Thoracic aorta (tissue), 2 donors: Measurements from ENCODE around the gene GFOD2. TPM values are rescaled to one million over a fixed set of nuclear protein-coding genes. Genes with fewer than 3 reads are reported as not detected.

Experiments
- ATAC-seq: fragments of 150-250 bp; one replicate; pipeline ENCODE4 v1.8.0; 2017; ENCODE audit warnings: low read depth; ENCODE audit not compliant: insufficient number of reproducible peaks, low FRiP score
- DNase-seq: peaks from one replicate; pipeline ENCODE4 v3.0.0-alpha.2; 2020; ENCODE audit warnings: low spot score
- H3K27ac ChIP-seq, 2 donors: fragments of 200-600 bp; sonication (generic); 1 replicate in 1 of 2; 2 replicates in 1 of 2; pipeline ENCODE4 v1.5.1; 2016; ENCODE audit warnings: mild to moderate bottlenecking in 2 of 2, moderate library complexity in 2 of 2
- H3K27me3 ChIP-seq: fragments of 200-600 bp; sonication (generic); replicated peaks from 2 replicates; pipeline ENCODE4 v1.6.0; 2016; ENCODE audit warnings: mild to moderate bottlenecking; ENCODE audit not compliant: insufficient read depth
- H3K36me3 ChIP-seq: fragments of 200-600 bp; sonication (generic); one replicate; pipeline ENCODE4 v1.5.1; 2016
- H3K4me1 ChIP-seq, 2 donors: fragments of 200-600 bp; sonication (generic); 1 replicate in 1 of 2; 2 replicates in 1 of 2; pipeline versions ENCODE4 v1.5.1 to v1.6.0; 2016; ENCODE audit warnings: low read depth in 2 of 2, mild to moderate bottlenecking in 1 of 2; ENCODE audit not compliant: control insufficient read depth in 1 of 2
- H3K4me3 ChIP-seq: fragments of 200-600 bp; sonication (generic); 2 replicates; pipeline ENCODE4 v1.5.1; 2016; ENCODE audit warnings: mild to moderate bottlenecking
- H3K9me3 ChIP-seq: fragments of 200-600 bp; sonication (generic); 2 replicates; pipeline ENCODE4 v1.5.1; 2016
- total RNA-seq, 2 donors: library from RNA; depleted of rRNA; stranded (reverse); fragments of >200 nt; gene quantifications; one replicate each; pipeline versions ENCODE4 v1.1.0 to v1.2.3, GENCODE V29; 2016
- TF ChIP-seq, protein P1 (sequence below): fragments of 200-600 bp; sonication (generic); IDR thresholded peaks from one replicate; pipeline ENCODE4 v1.5.1; 2019; ENCODE audit warnings: antibody characterized with exemption

GFOD2 gene
- total RNA-seq, 2 donors from 2014 or later, result 13.3 to 19.2 TPM

DNA sequence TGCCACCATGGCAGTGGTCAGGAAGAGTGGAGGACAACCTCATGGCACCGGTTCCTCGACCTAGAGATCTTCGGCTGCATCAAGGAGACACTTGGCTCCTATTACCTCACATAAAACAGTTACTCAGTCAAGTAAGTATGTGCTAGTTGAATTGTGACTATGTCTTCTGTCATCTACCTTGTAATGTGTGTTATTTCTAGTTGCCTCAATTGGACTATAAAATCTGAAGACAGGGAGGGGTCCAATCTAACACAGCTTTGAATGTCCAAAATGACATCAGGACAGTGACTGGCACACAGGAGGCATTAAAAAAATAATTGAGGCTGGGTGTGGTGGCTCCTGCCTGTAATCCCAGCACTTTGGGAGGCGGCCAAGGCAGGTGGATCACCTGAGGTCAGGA is 35.3 kb downstream of the GFOD2 start:
- TF ChIP-seq, protein P1, sequence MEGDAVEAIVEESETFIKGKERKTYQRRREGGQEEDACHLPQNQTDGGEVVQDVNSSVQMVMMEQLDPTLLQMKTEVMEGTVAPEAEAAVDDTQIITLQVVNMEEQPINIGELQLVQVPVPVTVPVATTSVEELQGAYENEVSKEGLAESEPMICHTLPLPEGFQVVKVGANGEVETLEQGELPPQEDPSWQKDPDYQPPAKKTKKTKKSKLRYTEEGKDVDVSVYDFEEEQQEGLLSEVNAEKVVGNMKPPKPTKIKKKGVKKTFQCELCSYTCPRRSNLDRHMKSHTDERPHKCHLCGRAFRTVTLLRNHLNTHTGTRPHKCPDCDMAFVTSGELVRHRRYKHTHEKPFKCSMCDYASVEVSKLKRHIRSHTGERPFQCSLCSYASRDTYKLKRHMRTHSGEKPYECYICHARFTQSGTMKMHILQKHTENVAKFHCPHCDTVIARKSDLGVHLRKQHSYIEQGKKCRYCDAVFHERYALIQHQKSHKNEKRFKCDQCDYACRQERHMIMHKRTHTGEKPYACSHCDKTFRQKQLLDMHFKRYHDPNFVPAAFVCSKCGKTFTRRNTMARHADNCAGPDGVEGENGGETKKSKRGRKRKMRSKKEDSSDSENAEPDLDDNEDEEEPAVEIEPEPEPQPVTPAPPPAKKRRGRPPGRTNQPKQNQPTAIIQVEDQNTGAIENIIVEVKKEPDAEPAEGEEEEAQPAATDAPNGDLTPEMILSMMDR, result no peak
- H3K9me3 ChIP-seq, result no peaks in the 10 kb centered on the region
- peaks cover 12% of the 10 kb centered on the region for H3K36me3 ChIP-seq
- ATAC-seq (no peak), DNase-seq (no peak)
- no peaks in the 10 kb centered on the region for H3K4me1 ChIP-seq
- H3K27me3 ChIP-seq, result no peaks in the 10 kb centered on the region
- no peak overlapping the region for H3K27ac ChIP-seq
- H3K4me3 ChIP-seq, result no peak overlapping the region

DNA sequence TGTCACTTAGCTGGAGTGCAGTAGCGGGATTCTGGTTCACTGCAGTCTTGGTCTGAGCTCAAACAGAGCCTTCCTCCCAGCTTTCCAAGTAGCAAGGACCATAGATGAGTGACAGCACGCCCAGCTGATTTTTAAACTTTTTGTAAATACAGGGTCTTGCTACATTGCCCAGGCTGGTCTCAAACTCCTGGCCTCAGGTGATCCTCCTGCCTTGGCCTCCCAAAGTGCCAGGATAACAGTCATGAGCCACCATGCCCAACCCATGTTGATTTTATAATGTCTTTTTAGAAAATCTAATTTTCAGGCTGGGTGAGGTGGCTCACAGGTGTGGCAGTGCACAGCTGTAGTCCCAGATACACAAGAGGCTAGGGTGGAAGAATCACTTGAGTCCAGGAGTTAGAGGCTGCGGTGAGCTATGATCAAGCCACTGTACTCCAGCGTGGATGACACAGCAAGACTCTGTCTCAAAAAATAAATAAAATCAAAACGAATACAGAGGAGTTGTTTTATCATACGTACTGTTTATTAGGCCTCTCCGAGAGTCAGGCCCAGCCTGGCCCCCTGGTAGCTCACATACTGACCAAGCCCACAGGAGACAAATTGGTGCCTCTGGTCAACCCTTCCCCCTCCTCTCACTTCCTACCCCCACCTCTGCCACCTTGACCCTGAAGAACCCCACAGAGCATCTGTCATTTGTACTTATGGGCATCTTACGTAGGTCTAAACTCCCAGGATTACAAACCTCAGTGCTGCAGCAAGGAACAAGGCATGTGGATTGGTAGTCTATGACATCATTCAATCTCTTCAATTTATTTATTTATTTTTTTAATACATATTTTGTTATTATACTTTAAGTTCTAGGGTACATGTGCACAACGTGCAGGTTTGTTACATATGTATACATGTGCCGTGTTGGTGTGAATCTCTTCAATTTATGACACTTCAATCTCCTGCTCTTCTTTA is 38.9 kb downstream of the GFOD2 start:
- H3K9me3 ChIP-seq, result no peaks in the 10 kb centered on the region
- no peak for DNase-seq
- ATAC-seq, result no peak
- TF ChIP-seq, protein P1, result no peak
- no peaks in the 10 kb centered on the region for H3K4me1 ChIP-seq
- no peak overlapping the region for H3K27ac ChIP-seq
- no peaks in the 10 kb centered on the region for H3K27me3 ChIP-seq
- peaks cover 6% of the 10 kb centered on the region for H3K36me3 ChIP-seq
- H3K4me3 ChIP-seq, result no peak overlapping the region

DNA sequence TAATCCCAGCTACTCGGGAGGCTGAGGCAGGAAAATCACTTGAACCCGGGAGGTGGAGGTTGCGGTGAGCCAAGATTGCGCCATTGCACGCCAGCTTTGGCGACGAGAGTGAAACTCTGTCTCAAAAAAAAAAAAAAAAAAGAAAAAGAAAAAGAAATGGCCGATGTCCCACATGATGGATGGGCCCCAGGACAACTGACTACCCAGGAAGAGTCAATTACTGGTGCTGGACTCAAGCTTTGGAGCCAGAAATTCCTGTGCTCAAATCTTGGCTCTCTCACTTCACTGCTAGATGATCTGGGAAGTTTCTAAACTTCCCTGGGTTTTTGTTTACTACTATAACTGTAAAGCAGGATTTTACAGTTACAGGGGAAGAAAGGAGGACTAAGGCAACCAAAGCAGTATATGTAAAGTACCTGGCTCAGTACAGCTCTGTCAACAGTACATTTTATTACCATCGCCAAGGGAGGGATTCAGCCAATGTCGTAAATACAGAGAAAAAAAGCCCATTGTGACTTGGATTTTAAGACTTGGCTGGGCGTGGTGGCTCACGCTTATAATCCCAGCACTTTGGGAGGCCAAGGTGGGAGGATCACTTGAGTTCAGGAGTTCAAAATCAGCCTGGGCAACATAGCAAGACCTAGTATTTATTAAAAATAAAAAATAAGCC is 40.6 kb downstream of the GFOD2 start:
- H3K4me3 ChIP-seq, result no peak overlapping the region
- H3K9me3 ChIP-seq, result no peaks in the 10 kb centered on the region
- H3K27me3 ChIP-seq, result no peaks in the 10 kb centered on the region
- no peaks in the 10 kb centered on the region for H3K4me1 ChIP-seq
- no peak for DNase-seq
- no peaks in the 10 kb centered on the region for H3K36me3 ChIP-seq
- H3K27ac ChIP-seq, result no peak overlapping the region
- TF ChIP-seq, protein P1, result no peak
- no peak for ATAC-seq

DNA sequence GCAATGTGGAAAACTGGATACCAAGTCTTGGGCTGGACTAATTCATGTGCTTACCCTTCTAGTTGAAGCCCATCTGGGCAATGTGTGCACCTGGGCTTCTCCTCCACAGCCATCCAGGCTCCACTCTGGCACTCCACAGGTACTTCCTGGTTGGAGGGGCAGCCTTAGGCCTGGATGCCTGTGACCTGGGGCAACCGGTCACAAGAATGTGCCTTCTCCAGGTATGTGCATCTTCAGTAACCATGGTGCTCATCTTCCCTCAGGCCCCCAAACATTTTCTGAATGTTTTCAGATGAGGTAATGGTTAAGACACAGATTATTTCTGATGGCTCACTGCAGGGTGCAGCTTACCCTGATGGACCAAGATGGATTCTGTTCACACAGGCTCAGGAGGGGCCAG is 41.4 kb downstream of the GFOD2 start:
- DNase-seq, result no peak
- ATAC-seq, result no peak
- Histone ChIP-seq H3K27ac (no peak overlapping the region), H3K27me3 (no peaks in the 10 kb centered on the region), H3K4me3 (no peak overlapping the region), H3K9me3 (no peaks in the 10 kb centered on the region), H3K4me1 (no peaks in the 10 kb centered on the region), H3K36me3 (no peaks in the 10 kb centered on the region)
- TF ChIP-seq, protein P1, result no peak

DNA sequence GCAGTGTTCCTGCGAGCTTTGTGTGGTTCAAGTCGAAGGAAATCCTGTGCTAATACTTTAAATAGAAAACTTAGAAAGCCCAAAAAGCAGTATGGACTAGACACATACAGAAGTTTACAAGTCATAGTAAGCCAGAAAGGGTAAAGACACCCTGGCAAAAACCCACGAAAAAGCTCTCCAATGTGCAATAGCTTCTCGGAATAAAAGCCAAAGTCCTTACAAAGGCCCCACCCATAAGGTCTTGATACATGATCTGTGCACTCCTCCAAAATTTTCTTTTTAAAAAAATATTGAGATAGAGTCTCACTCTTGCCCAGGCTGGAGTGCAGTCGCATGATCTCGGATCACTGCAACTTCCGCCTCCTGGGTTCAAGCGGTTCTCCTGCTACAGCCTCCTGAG is 42.2 kb downstream of the GFOD2 start:
- Histone ChIP-seq H3K27me3 (no peaks in the 10 kb centered on the region), H3K4me1 (no peaks in the 10 kb centered on the region), H3K36me3 (no peaks in the 10 kb centered on the region), H3K9me3 (no peaks in the 10 kb centered on the region), H3K27ac (no peak overlapping the region), H3K4me3 (no peak overlapping the region)
- DNase-seq (no peak), ATAC-seq (no peak)
- TF ChIP-seq, protein P1, result no peak
